ENCODE measurements around the gene MYH10.

Gene MYH10

DNA sequence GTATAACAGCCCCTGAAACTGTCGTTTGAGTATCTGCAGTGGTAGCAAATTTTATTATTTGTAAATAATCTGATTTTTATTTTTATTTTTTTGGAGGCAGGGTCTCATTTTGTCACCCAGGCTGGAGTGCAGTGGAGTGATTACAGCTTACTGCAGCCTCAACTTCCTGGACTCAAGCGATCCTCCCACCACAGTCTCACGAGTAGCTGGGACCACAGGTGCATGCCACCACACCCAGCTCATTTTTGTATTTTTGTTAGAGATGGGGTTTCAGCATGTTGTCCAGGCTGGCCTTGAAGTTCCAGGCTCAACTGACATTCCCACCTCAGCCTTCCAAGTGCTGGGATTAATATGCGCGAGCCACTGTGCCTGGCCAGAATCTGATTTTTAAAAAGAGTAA is 192.1 kb downstream of the MYH10 start:
- no peak for DNase-seq

- no peak for DNase-seq
Measured at GRCh38 chr17:8436844-8437171, 193.7 kb downstream of the MYH10 start.

GRCh38 chr17:8436169-8436843 is 194.2 kb downstream of the MYH10 start:
- DNase-seq, result peak; percentile 70

DNA sequence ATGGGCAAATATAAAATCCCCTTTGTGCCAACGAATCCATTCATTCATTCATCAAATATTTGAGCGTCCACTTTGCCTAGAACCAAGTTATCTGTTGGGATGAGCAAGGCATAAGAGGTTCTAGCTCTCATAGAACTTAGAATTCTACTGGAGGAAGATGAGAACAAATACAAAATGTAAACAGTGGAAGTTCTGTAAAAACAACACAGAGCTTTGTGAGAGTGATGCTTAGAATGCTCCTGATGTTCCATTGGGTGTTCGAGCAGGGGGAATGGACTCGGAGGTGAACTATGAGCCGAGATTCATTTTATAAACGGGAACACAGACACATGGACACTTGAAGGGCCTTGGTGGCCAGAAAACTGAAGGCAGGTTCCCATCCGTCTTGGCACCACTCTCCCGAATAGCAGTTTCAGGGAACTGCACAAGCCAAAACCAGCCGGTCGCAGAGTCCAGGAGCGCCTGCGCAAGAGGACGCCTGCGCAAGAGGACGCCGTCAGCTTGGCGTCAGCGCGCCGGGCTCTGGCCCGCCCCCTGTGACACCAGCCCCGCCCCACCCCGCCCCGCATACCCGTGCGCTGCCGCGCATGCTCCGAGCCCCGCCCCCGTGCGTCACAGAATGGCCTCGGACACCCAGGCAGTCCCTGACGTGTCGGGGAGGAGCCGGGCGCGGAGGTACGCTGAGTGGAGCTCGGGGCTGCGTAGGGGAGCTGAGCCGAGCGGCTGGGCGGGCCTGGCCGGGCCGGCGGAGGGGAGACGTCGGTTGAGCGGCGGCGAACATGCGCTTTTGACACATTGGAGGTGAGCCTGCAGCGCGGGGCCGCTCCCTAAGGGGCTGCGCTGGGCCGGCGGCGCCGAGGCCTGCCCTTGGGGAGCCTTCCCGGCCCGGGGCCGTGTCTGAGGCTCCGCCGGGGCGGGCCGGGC is 195.0 kb downstream of the MYH10 start, which contains the start of gene NDEL1:
Gene NDEL1 (plus strand): TSS at position 640 of the 924 bp plus-strand sequence. CDS start 8,388 bp downstream, outside the sequence.
- peak; percentile 99 for DNase-seq

- no peak for DNase-seq
Measured at GRCh38 chr17:8430966-8431365, 199.6 kb downstream of the MYH10 start.

- no peak for DNase-seq
Measured at GRCh38 chr17:8426802-8427201, 203.7 kb downstream of the MYH10 start.

DNA sequence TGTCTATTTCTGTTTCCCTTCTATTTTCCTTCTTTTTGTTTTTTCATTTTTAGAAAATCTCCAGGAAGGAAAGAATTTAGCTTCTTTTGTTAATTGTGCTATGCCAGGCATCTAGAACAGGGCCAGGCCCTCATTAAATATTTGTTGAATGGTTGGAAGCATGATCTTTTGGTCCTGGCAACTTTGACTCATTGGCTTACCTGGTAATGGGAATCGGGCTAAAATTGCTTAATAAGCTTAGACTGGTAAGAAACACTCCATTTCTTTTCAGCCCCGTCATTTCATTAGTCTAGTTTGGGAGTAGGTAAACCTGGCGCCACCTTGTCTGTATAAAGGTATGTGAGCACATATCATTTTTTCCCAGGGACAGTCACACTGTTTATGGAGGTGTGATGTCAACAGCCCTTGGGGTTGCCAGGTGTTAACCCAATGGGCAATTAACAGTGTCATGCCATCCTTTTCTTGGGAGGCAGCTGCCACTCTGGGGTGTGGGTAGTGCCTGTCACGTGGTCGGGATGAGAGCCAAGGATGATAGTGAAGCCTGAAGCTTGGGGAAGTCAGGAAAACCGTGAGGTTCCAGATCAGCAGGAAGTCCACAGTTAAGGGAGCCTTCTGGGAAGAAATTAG is 204.3 kb downstream of the MYH10 start:
- DNase-seq, result no peak

All from activated CD4-positive, alpha-beta T cell treated with anti-CD3 and anti-CD28 coated beads, Interleukin-2, Interleukin-6, amounts not matched to agents 100 ng/mL and 50 ng/mL, durations not matched to agents 16 hours and 8 hours (primary cell).